Stimulated activated CD4-positive, alpha-beta T cell treated with anti-CD3 and anti-CD28 coated beads, Interleukin-12 subunit alpha, Interleukin-12 subunit beta, amount 100 ng/mL, for 24 hours (primary cell): ENCODE results near the gene ITGAX.
"Not testable (repeated sequence)": the region's sequence is repeated elsewhere in the genome, so short reads cannot be mapped to it uniquely, and the experiment has no call there.

ENCODE experiments used
- DNase-seq, 2 experiments: peaks; one replicate each; pipeline ENCODE4 v3.0.0-alpha.2; 2020; ENCODE audit warnings: low read depth in 2 of 2

The ITGAX gene

DNA sequence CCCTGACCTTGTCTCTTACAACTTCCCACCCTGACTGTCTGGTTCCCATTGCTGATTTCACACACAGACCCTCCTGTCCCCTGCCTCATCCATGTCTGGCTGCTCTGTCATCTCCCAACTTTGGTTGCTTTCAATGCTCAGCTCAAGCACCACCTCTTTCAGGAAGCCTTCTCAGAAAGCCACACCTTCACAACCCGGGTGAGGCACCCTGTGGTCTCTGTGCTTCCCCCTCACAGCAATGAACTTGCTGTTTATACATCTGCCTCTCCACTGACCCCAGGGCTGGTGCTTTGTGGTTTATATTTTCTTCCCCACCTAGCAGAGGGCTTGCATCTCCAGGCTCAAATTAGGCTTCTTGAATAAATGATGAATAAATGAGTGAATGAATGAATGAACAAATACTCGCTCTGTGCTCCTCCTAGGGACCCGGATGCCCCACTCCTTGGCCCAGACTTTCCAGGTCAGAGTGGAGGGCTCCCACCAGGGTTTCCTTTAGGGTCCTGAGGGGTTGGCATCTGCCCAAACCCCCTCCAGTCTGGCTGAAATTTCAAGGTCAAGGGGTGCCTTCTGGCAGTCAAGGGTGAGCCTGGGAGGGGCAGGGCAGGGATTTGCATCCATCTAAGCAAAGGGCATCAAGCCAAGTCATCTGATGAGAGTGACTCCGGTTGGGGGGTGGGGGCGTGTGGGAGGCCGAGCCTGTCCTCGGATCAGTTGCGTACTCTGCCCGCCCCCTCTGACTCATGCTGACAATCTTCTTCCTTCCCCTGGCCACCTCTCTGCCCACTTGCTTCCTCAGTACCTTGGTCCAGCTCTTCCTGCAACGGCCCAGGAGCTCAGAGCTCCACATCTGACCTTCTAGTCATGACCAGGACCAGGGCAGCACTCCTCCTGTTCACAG is at the start of gene ITGAX:
ITGAX (plus strand) TSS at position 783 of the 898 bp plus-strand sequence; CDS start at position 862, 79 bp downstream.
- peak in 1 of 2 experiments; percentile 62 for DNase-seq

DNA sequence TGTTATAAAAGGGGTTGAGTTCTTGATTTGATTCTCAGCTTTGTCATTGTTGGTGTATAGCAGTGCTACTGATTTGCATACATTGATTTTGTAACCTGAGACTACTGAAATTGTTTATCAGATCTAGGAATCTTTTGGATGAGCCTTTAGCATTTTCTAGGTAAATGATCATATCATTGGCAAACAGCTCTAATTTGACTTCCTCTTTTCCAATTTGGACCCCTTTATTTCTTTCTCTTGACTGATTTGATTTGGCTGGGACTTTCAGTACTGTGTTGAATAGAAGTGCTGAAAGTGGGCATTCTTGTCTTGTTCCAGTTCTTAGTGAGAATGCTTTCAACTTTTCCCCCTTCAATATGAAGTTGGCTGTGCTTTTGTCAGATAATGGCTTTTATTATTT is 49.8 kb upstream of the ITGAX start:
- DNase-seq, result no peak

DNA sequence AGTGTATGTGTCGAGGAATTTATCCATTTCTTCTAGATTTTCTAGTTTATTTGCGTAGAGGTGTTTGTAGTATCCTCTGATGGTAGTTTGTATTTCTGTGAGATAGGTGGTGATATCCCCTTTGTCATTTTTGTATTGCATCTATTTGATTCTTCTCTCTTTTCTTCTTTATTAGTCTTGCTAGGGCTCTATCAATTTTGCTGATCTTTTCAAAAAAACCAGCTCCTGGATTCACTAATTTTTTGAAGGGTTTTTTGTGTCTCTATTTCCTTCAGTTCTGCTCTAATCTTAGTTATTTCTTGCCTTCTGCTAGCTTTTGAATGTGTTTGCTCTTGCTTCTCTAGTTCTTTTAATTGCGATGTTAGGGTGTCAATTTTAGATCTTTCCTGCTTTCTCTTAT is 46.6 kb upstream of the ITGAX start:
- not testable (repeated sequence) for DNase-seq

DNA sequence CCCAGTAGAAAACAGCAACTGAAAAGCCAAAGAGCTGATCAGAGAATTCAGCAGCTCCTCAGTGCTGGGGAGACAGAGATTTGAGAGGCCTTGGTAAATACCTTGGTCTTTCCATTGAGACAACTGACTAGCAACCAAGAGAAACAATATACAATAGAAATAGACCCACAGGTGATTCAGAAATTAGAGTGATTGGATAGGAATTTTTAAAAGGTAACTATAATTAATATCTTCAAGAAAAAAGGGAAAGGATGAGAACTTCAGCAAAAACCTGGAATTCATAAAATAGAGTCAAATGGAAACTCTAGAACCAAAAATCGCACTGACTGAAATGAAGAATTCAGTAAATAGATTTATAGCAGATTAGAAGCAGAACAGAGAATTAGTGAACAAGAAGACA is 32.5 kb upstream of the ITGAX start:
- DNase-seq, result no peak

DNA sequence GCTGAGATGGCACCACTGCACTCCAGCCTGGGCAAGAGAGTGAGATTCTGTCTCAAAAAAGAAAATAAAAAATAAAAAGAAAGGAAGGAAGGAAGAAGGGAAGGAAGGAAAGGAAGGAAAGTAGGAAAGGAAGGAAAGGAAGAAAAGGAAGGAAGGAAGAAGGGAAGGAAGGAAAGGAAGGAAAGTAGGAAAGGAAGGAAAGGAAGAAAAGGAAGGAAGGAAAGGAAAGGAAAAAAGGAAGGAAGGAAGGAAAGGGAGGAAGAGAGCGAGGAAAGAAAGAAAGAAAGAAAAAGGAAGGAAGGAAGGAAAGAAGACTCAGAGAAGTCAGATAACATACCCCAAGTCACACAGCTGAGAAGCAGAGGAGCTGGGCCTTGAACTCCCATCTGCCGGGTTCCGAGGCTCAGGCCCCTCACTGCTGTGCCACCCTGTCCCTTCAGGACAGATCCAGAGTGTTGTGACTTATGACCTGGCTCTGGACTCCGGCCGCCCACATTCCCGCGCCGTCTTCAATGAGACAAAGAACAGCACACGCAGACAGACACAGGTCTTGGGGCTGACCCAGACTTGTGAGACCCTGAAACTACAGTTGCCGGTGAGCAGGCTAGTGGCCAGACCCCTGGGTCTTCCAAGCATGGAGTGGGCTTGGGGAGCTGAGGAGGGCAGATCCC is 30.9 kb upstream of the ITGAX start:
- DNase-seq, result no peak

DNA sequence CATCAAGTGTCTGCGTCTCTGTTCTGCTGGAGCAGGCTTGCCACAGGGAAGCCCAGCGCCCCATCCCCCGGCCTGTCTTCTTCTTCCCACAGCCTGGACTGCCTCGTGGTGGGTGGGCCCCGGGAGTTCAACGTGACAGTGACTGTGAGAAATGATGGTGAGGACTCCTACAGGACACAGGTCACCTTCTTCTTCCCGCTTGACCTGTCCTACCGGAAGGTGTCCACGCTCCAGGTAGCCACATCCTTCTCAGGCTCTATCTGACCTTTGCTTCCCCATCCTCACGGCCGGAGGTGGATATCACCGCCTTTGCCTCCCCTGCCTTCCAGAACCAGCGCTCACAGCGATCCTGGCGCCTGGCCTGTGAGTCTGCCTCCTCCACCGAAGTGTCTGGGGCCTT is 29.8 kb upstream of the ITGAX start:
- DNase-seq, result no peak

DNA sequence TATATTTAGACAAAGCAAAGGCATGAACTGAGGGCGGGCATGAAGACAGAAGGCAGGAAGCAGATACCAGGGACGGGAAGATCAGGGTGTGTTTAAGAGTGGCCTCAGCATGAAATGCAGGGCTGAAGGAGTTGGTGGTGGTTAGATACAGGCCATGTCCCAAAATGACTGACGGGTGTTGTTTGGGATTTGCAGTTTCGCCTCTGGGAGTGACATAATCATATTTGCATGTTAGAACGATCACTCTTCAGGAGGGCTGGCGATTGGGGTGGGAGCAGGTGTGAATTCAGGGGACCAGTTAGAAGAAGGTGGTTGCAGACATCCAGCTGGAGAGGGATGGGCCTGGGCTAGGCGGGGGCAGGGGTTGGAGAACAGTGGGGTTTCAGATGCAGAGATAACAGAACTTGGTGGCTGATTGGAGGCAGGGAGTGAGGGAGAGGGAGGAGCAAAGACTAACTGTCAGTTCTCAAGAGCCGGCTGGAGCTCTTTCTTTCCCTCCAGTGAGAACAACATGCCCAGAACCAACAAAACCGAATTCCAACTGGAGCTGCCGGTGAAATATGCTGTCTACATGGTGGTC is 27.2 kb upstream of the ITGAX start:
- no peak for DNase-seq

DNA sequence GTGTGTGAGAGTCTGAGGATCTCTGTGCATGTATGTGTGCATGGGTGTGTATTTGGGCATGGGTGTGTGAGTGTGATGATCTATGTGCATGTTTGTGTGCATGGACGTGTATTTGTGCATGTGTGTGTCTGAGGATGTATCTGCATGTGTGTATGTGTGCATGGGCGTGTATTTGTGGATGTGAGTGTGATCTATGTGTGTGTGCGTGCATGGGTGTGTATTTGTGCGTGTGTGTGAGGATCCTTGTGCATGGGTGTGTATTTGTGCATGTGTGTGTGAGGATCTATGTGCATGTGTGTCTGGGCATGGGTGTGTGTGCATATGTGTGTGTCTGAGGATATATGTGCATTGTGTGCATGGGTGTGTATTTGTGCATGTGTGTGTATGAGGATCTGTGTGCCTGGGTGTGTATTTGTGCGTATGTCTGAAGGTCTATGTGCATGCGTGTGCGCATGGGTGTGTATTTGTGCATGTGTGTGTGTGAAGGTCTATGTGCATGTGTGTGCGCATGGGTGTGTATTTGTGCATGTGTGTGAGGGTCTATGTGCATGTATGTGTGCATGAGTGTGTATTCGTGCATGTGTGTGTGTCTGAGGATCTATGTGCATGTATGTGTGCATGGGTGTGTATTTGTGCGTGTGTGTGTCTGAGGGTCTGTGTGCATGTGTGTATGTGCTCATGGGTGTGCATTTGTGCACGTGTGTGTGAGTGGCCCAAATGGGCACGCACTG is 26.5 kb upstream of the ITGAX start:
- DNase-seq, result no peak

DNA sequence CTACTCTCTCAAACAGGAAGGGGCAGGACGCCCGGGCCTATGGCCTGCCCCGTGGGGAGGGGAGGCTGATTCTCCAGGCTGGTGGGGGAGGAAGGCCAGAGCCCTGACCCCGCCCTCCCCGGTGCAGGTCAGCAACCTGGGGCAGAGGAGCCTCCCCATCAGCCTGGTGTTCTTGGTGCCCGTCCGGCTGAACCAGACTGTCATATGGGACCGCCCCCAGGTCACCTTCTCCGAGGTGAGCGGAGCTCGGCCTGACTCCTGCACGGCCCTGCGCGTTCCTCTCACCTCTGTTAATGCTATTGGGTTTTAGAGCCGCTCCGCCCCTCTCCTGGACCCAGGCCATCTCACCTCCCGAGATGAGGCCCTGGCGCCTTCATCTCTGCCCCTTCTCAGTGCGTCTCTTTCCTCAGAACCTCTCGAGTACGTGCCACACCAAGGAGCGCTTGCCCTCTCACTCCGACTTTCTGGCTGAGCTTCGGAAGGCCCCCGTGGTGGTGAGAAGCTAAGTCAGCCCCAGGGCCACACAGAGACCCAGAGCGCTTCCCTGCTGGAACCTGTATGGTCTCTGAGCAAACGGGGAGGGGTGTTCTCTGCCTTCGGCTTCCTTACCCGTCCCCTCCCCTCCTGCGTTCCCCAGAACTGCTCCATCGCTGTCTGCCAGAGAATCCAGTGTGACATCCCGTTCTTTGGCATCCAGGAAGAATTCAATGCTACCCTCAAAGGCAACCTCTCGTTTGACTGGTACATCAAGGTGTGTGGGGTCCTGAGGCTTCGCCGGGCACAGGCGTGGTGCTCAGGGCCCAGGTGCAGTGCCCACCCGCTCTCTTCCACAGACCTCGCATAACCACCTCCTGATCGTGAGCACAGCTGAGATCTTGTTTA is 25.1 kb upstream of the ITGAX start:
- DNase-seq, result no peak

DNA sequence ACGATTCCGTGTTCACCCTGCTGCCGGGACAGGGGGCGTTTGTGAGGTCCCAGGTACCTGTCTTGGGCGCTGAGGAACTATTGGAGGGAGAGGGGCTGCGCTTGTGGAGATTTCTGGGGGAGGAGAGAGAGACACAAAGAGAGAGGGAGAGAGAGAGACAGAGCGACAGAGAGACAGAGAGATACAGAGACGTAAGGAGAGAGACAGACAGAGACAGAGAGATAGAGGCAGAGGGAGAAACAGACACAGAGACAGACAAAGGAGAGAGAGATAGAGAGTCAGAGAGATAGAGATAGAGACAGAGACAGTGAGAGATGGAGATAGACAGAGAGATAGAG is 24.5 kb upstream of the ITGAX start:
- no peak for DNase-seq

DNA sequence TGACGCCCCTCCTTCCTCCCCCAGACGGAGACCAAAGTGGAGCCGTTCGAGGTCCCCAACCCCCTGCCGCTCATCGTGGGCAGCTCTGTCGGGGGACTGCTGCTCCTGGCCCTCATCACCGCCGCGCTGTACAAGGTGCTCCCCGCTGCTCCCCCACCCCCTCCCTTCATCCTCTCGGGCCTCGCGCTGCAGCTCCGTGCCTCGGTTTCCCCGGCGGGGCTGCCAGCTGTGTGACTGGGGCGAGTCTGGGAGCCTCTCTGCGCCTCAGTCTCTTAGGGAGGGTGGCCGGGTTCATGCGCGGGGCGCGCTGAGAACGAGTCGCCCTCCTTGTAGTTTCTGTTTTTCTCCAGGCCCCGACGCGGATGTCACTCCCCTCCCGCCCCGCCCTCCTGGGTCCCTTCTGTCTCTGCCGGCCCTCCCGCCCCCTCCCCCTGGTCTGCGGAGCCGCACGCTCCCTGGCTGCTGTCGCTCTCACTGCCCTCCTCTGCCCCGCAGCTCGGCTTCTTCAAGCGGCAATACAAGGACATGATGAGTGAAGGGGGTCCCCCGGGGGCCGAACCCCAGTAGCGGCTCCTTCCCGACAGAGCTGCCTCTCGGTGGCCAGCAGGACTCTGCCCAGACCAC is 23.7 kb upstream of the ITGAX start:
- no peak for DNase-seq

DNA sequence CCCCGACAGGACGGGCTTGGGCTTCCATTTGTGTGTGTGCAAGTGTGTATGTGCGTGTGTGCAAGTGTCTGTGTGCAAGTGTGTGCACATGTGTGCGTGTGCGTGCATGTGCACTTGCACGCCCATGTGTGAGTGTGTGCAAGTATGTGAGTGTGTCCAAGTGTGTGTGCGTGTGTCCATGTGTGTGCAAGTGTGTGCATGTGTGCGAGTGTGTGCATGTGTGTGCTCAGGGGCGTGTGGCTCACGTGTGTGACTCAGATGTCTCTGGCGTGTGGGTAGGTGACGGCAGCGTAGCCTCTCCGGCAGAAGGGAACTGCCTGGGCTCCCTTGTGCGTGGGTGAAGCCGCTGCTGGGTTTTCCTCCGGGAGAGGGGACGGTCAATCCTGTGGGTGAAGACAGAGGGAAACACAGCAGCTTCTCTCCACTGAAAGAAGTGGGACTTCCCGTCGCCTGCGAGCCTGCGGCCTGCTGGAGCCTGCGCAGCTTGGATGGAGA is 23.1 kb upstream of the ITGAX start:
- no peak for DNase-seq

DNA sequence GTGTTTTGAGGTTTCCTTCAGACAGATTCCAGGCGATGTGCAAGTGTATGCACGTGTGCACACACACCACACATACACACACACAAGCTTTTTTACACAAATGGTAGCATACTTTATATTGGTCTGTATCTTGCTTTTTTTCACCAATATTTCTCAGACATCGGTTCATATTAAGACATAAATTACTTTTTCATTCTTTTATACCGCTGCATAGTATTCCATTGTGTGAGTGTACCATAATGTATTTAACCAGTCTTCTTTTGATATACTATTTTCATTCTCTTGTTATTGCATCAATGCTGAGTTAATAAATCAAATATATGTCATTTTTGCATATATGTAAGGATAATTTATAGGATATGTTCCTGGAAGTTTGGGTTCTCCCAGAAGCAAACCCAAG is 22.4 kb upstream of the ITGAX start:
- DNase-seq, result no peak

DNA sequence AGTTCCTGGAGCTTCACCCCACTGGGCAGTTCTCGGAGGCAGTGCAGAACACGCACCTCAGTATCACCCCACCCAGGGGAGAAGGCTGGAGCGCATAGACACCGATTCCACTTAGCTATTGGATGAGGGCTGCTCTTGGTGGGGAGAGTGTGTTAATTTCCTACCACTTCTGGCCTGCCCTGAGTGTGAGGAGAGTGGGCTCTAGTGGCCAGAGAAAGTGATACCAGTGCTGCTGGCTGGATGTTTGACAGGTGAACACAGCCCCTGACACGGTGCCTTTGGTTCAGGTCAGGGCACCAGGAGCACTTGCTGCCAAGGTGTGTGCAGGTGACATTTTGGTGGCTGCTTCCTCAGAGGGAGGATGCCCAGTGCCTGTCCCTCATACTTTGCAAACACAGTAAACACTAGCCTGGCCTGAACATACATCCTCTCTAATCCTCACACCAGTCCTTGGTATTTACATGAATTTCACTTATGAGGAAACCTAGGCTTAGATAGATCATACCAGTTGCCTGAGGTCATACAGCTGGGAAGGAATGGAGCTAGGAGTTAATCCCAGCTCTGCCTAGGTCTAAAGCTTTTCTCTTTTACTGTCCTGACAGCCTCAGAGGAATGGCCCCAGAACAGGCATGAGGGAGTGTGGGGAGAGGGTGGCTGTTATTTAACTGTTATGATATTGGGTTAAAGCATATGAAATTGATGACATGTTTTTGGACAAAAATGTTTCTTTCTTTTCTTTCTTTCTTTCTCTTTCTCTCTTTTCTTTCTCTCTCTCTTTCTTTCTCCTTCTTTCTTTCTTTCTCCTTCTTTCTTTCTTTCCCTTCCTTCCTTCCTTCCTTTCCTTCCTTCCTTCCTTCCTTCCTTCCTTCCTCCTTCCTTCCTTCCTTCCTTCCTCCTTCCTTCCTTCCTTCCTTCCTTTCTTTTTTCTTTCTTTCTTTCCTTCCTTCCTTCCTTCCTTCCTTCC is 21.0 kb upstream of the ITGAX start:
- no peak for DNase-seq

DNA sequence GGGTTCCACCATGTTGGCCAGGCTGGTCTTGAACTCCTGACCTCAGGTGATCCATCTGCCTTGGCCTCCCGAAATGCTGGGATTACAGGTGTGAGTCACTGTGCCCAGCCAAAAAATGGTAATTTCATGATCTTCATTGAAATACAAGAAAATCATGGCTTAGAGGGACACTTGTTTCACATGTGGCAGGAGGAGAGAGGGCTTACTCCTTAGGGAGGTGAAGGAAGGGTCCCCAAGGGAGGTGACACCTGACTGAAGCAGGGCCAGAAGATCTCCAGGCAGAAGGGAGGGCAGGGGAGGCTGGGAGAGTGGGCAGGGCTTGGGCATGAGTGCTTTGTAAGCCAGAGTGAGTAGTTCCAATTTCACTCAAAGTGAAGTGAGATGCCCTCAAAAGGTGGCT is 20.0 kb upstream of the ITGAX start:
- no peak for DNase-seq

DNA sequence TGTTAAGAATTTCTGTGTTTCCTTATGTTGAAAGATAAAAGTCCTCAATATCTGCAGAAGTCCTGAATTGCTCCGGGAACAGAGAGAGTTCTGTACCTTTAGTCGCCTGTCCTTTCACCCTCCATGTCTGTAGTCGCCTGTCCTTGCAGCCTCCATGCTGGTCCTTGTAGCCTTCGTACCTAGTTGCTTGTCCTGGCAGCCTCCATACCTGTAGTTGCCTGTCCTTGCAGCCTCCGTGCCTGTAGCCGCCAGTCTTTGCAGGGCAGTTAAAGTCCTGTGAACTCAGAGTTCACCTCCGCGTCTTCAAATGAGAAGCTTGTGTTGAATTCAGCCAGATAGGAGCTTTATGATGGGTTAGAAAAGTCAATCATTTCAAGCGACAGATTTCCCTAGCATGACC is 19.5 kb upstream of the ITGAX start:
- no peak for DNase-seq

DNA sequence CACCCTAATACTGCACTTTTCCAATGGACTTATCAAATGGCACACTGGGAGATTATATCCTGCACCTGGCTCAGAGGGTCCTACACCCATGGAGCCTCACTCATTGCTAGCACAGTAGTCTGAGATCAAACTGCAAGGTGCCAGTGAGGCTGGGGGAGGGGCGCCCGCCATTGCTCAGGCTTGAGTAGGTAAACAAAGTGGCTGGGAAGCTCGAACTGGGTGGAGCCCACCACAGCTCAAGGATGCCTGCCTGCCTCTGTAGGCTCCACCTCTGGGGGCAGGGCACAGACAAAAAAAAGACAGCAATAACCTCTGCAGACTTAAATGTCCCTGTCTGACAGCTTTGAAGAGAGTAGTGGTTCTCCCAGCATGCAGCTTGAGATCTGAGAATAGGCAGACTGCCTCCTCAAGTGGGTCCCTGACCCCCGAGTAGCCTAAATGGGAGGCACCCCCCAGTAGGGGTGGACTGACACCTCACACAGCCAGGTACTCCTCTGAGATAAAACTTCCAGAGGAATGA is 16.8 kb upstream of the ITGAX start:
- DNase-seq, result not testable (repeated sequence)

DNA sequence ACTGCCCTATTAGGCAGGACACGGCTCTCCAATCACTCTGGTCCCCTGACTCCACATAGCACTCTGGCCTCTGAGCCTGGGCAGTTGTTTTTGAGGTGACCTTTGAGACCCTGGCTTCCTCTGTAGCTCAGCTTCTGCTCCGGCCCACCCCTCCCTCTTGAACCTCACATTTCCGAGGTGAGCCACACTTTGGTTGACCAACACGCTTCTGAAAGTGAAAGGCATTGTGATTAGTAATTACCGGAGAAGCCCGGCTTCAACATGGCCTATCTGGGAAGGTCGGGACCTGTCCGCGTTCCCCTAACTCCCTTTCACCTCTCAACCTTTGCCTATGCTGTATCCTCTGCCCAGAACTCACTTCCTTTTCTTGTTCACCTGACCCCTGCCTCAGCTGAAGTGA is 10.3 kb upstream of the ITGAX start:
- DNase-seq, result no peak

DNA sequence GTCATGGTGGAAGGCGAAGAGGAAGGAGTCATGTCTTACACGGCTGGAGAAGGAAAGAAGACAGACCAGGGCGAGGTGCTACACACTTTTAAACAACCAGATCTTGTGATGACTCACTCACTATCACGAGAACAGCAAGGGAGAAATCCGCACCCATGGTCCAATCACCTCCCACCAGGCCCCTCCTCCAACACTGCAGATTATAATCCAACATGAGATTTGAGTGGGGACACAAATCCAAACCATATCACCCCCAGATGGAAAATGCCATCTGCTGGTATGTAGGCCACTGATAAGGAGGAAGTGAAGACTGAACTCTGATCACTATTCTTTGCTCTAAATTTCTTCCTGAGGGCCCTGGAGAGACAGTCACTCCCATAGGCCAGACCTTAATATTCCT is 7.5 kb upstream of the ITGAX start:
- DNase-seq, result no peak
